ENCODE measurements around the gene TOMM5. TPM values are rescaled to one million over a fixed set of nuclear protein-coding genes. Genes with fewer than 3 reads are reported as not detected.

TOMM5 gene
- total RNA-seq, 4 donors from 2014 or later = 91.1 to 151 (median 97.9) TPM

DNA sequence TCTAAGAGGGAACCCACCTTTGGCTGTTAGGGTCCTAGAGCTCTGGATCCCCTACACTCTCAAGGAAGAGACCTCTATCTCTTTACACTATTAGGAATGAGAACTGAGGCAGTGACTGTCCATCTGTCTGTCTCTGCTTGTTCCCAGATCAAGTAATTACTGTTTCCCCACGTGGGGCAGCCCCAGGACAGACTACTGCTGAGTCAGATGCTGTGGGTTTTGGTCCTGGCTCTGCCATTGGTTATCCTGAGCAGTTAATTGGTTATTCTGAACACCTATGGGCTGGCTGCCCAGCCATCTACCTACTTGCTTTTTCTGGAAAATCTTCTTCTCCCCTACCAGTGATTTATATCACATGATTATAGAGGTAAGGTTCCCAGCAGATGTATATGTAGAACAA lies 49.5 kb downstream of the TOMM5 start:
- TF ChIP-seq, protein P1, sequence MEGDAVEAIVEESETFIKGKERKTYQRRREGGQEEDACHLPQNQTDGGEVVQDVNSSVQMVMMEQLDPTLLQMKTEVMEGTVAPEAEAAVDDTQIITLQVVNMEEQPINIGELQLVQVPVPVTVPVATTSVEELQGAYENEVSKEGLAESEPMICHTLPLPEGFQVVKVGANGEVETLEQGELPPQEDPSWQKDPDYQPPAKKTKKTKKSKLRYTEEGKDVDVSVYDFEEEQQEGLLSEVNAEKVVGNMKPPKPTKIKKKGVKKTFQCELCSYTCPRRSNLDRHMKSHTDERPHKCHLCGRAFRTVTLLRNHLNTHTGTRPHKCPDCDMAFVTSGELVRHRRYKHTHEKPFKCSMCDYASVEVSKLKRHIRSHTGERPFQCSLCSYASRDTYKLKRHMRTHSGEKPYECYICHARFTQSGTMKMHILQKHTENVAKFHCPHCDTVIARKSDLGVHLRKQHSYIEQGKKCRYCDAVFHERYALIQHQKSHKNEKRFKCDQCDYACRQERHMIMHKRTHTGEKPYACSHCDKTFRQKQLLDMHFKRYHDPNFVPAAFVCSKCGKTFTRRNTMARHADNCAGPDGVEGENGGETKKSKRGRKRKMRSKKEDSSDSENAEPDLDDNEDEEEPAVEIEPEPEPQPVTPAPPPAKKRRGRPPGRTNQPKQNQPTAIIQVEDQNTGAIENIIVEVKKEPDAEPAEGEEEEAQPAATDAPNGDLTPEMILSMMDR (IDR thresholded peaks at IDR 0.05) = no peak
- DNase-seq (ENCODE audit: low spot score) = no peak
- no peak for ATAC-seq (ENCODE audit: low FRiP score)

DNA sequence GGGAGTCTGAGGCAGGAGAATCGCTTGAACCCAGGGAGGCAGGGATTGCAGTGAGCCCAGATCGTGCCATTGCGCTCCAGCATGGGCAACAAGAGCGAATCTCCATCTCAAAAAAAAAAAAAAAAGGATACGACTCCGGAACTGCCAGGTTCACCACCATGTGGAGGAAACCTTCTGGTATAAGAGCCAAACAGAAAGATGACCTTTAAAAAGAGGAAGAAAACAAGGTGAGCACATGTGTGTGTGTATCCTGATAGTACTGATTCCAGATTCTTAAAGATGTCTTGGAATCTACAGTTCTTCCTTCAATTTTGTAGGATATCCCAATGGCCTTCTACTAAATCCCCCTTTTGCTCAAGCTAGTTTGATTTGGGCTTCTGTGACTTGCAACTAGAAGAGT lies 49.9 kb downstream of the TOMM5 start:
- TF ChIP-seq, protein P1 (IDR thresholded peaks at IDR 0.05) = no peak
- DNase-seq (ENCODE audit: low spot score) (no peak), ATAC-seq (ENCODE audit: low FRiP score) (no peak)

DNA sequence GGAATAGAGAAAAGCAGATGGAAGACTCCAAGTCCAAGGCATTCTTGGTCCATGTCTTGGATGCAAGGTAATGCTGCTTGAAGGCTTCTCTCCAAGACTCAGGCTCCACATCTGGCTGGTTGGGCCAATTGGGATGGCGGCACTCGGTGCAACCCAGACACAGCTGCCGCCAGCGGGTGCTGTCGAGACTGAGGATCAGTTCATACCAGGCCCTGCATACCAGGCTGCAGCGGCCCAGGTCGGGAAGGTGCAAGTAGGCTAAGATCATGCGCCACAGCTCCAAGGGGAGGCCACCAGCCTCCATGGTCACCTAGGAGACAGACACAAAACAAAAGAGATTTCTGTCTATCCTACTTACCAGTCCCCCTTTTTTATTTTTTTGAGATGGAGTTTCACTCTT lies 50.9 kb downstream of the TOMM5 start:
- ATAC-seq (ENCODE audit: low FRiP score) = no peak
- no peak for DNase-seq (ENCODE audit: low spot score)
- TF ChIP-seq, protein P1 (IDR thresholded peaks at IDR 0.05) = no peak

DNA sequence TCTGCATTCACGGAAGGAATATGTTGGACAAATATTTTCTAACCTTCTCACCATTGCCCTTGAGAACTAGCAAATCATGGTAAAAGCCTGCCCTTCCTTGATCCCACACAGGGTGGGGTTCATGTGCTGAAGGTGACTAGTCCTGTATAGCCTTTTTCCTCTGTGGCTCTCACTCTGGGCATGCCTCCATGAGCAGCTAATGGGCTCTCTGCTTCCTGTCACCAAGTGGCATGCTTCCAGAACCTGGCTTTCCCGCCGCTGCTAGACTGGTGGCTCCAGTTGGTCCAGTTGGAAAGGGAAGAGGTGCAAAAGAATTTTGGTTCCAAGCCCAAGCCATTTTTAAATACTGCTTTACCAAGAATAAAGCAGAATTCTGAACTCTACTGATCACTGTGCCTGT lies 51.8 kb downstream of the TOMM5 start:
- ATAC-seq (ENCODE audit: low FRiP score) (no peak), DNase-seq (ENCODE audit: low spot score) (no peak)
- TF ChIP-seq, protein P1 (IDR thresholded peaks at IDR 0.05) = no peak

DNA sequence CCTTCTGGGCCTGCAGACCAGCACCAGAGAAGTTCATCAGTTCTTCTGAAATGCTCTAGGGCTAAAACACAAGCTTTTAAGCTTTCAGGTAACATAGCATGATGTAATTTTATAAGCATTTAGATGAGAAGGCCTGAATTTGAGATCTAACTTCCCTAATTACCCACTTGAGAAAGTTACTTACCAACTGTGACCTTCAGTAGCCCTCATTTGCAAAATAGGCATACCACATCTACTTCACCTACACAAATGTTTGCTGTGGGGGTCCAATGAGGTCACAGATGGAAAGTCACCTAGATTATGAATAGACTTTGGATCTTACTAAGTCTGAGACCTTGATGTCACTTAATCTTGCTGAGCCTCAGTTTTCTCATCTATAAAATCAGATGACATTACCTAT lies 52.8 kb downstream of the TOMM5 start:
- ATAC-seq (ENCODE audit: low FRiP score) = no peak
- TF ChIP-seq, protein P1 (IDR thresholded peaks at IDR 0.05) = no peak

More for the DNA sequence above, 52.8 kb downstream of the TOMM5 start:
- no peak for DNase-seq (ENCODE audit: low spot score)

Other genes with a start within 250 kb of the TOMM5 start
- 100 to 1,000 TPM in 3 of 4 donors, 10 to 100 TPM in 1; 92.8 to 162 (median 142) TPM for gene GRHPR, start 169.9 kb downstream of the TOMM5 start, total RNA-seq
- 1 to 10 TPM; 7.4 to 8.7 (median 7.8) TPM for gene ZBTB5, start 127.1 kb downstream of the TOMM5 start, total RNA-seq
- 10 to 100 TPM; 23.6 to 59.1 (median 41.6) TPM for gene POLR1E, start 106.6 kb downstream of the TOMM5 start, total RNA-seq
- 10 to 100 TPM in 2 of 4 donors, 1 to 10 TPM in 2; 7.3 to 16.2 (median 9.2) TPM for gene FBXO10, start 16.2 kb downstream of the TOMM5 start, total RNA-seq
- gene FRMPD1, start 58.4 kb upstream of the TOMM5 start, total RNA-seq = under 1 TPM in 3 of 4 donors, not detected in 1; 0.44 to 0.95 (median 0.74) TPM
- 1 to 10 TPM; 3.7 to 9.1 (median 3.9) TPM for gene TRMT10B, start 161.2 kb upstream of the TOMM5 start, total RNA-seq
- 10 to 100 TPM; 24.8 to 47.3 (median 39.5) TPM for gene EXOSC3, start 192.5 kb upstream of the TOMM5 start, total RNA-seq
- gene DCAF10, start 208.2 kb upstream of the TOMM5 start, total RNA-seq = 10 to 100 TPM; 23.2 to 40.5 (median 31.9) TPM

All from omental fat pad (tissue), 4 donors.